Right cardiac atrium (tissue), 5 donors: ENCODE measurements around the gene SELENOS. TPM values are rescaled to one million over a fixed set of nuclear protein-coding genes. Genes with fewer than 3 reads are reported as not detected.
A peak's percentile ranks its signal among the peaks of the same experiment; 100 is the strongest.

Experiments used
- ATAC-seq, 2 donors: fragments of 200-7000 bp; cut with Tn5 transposase; one replicate each; pipeline versions ENCODE4 v1.8.0 to v1.9.1; 2020; ENCODE audit warnings: moderate library complexity in 2 of 2, mild to moderate bottlenecking in 1 of 2
- DNase-seq, 3 donors: peaks; one replicate each; pipeline ENCODE4 v3.0.0-alpha.2; 2020
- H3K27ac ChIP-seq: one replicate; pipeline ENCODE4 v1.5.1; 2013; ENCODE audit warnings: mild to moderate bottlenecking, low read length, control low read depth, moderate library complexity
- H3K27me3 ChIP-seq: one replicate; pipeline ENCODE4 v1.6.1; 2013; ENCODE audit not compliant: control insufficient read depth, insufficient read depth
- H3K4me1 ChIP-seq: one replicate; pipeline ENCODE4 v1.6.1; 2013; ENCODE audit warnings: low read length; ENCODE audit not compliant: control insufficient read depth, insufficient read depth
- H3K4me3 ChIP-seq: one replicate; pipeline ENCODE4 v1.5.1; 2013; ENCODE audit warnings: low read length, control low read depth
- H3K9me3 ChIP-seq: one replicate; pipeline ENCODE4 v1.6.1; 2013; ENCODE audit warnings: low read length; ENCODE audit not compliant: control insufficient read depth
- WGBS: extraction: QIAGEN DNeasy Blood & Tissue Kit; methylation state at CpG from one replicate; pipeline ENCODE4 v1.1.7; 2013; 5-methylcytosine and 5-hydroxymethylcytosine counted together
- intact Hi-C, 4 donors: fragments of 100-400 bp; cut with DNase I; formaldehyde crosslinking; loops; one replicate each; pipeline versions ENCODE4 v1.11.0 to v1.14.0; 2022 to 2023
- polyA plus RNA-seq: library from polyadenylated mRNA; stranded (reverse); fragments of 200-250 nt; gene quantifications from one replicate; pipeline ENCODE4 v1.2.3, GENCODE V29; 2013
- total RNA-seq, 4 donors: library from RNA; stranded (reverse); fragmentation: NEBNext Ultra II Directional; extraction: Animal tissue kit (Norgen Biotek cat#: 25700); gene quantifications; one replicate each; pipeline ENCODE4 v1.2.1, GENCODE V29; 2021
- donor health status: healthy with polysubstance abuse.
- donor health status: DM: no; HTN: yes; CAD: no.
- donor health status: DM: no; HTN: no; CAD: no.
- donor health status: DM: no; HTN: yes; CAD: no; lungs with severe emphysema.
- donor health status: DM: yes; HTN: yes; CAD: no.

SELENOS gene
- total and polyA plus RNA-seq, 5 donors: 27.4 to 61.4 (median 38.5) TPM

- H3K4me1 ChIP-seq: peaks cover 2% of the 10 kb centered on the region
- H3K4me3 ChIP-seq: no peak overlapping the region
- ATAC-seq (peak; percentile 62 to 84), DNase-seq (peak; percentile 54 to 80 (median 77))
- H3K27ac ChIP-seq: no peak overlapping the region
- H3K9me3 ChIP-seq: no peaks in the 10 kb centered on the region
- intact Hi-C loops: no loop called here
- no peaks in the 10 kb centered on the region for H3K27me3 ChIP-seq
- 57% methylated on average over 21 of the region's 21 CpGs for WGBS
Observed at GRCh38 chr15:101320501-101321052, 43.3 kb upstream of the SELENOS start.

- ATAC-seq (no peak), DNase-seq (no peak)
- Histone ChIP-seq H3K4me3 (no peak overlapping the region), H3K9me3 (no peaks in the 10 kb centered on the region), H3K27me3 (no peaks in the 10 kb centered on the region), H3K4me1 (peaks cover 2% of the 10 kb centered on the region), H3K27ac (no peak overlapping the region)
- intact Hi-C loops: no loop called here
- WGBS: 57% methylated on average over 7 of the region's 7 CpGs
Observed at GRCh38 chr15:101318839-101319238, 41.6 kb upstream of the SELENOS start.

GRCh38 chr15:101318147-101318819 lies 41.0 kb upstream of the SELENOS start:
- intact Hi-C loops: no loop called here
- ATAC-seq (no peak), DNase-seq (no peak)
- H3K4me1 ChIP-seq: peaks cover 2% of the 10 kb centered on the region
- H3K4me3 ChIP-seq: no peak overlapping the region
- H3K9me3 ChIP-seq: no peaks in the 10 kb centered on the region
- 79% methylated on average over 20 of the region's 20 CpGs for WGBS
- H3K27ac ChIP-seq: no peak overlapping the region
- no peaks in the 10 kb centered on the region for H3K27me3 ChIP-seq

- intact Hi-C loops: no loop called here
- no peak for ATAC-seq
Observed at GRCh38 chr15:101317336-101317872, 40.1 kb upstream of the SELENOS start.

GRCh38 chr15:101316529-101316928 lies 39.2 kb upstream of the SELENOS start:
- Histone ChIP-seq H3K4me3 (no peak overlapping the region), H3K4me1 (peaks cover 2% of the 10 kb centered on the region), H3K27me3 (no peaks in the 10 kb centered on the region), H3K9me3 (no peaks in the 10 kb centered on the region), H3K27ac (no peak overlapping the region)
- WGBS: 83% methylated on average over 5 of the region's 5 CpGs
- DNase-seq (no peak), ATAC-seq (no peak)
- intact Hi-C loops: no loop called here

More at GRCh38 chr15:101317336-101317872, 40.1 kb upstream of the SELENOS start:
- no peak overlapping the region for H3K4me3 ChIP-seq
- no peaks in the 10 kb centered on the region for H3K27me3 ChIP-seq
- WGBS: 89% methylated on average over 6 of the region's 6 CpGs
- peaks cover 2% of the 10 kb centered on the region for H3K4me1 ChIP-seq
- no peak overlapping the region for H3K27ac ChIP-seq
- no peak for DNase-seq
- no peaks in the 10 kb centered on the region for H3K9me3 ChIP-seq

GRCh38 chr15:101315736-101316135 lies 38.5 kb upstream of the SELENOS start:
- intact Hi-C loops: no loop called here
- H3K4me1 ChIP-seq: peaks cover 2% of the 10 kb centered on the region
- 90% methylated on average over 10 of the region's 10 CpGs for WGBS
- H3K4me3 ChIP-seq: no peak overlapping the region
- no peaks in the 10 kb centered on the region for H3K9me3 ChIP-seq
- DNase-seq (no peak), ATAC-seq (no peak)
- H3K27me3 ChIP-seq: no peaks in the 10 kb centered on the region
- no peak overlapping the region for H3K27ac ChIP-seq

GRCh38 chr15:101314336-101315125 lies 37.2 kb upstream of the SELENOS start:
- H3K4me1 ChIP-seq: peaks cover 2% of the 10 kb centered on the region
- intact Hi-C loops: no loop called here
- H3K4me3 ChIP-seq: no peak overlapping the region
- H3K27ac ChIP-seq: no peak overlapping the region
- H3K27me3 ChIP-seq: no peaks in the 10 kb centered on the region
- no peak for ATAC-seq
- H3K9me3 ChIP-seq: no peaks in the 10 kb centered on the region
- no peak for DNase-seq
- WGBS: 82% methylated on average over 19 of the region's 19 CpGs

- Histone ChIP-seq H3K27me3 (no peaks in the 10 kb centered on the region), H3K4me3 (no peak overlapping the region), H3K9me3 (no peaks in the 10 kb centered on the region), H3K4me1 (no peaks in the 10 kb centered on the region), H3K27ac (no peak overlapping the region)
- ATAC-seq: no peak
- DNase-seq: no peak
- intact Hi-C loops: no loop called here
- 90% methylated on average over 21 of the region's 21 CpGs for WGBS
Observed at GRCh38 chr15:101313041-101313761, 35.9 kb upstream of the SELENOS start.

GRCh38 chr15:101310508-101310907 lies 33.2 kb upstream of the SELENOS start:
- DNase-seq (peak in 1 of 3 donors; percentile 49), ATAC-seq (no peak)
- intact Hi-C loops: no loop called here
- Histone ChIP-seq H3K4me3 (no peak overlapping the region), H3K9me3 (no peaks in the 10 kb centered on the region), H3K27ac (no peak overlapping the region), H3K4me1 (no peaks in the 10 kb centered on the region), H3K27me3 (no peaks in the 10 kb centered on the region)
- WGBS: 93% methylated on average over 7 of the region's 7 CpGs

GRCh38 chr15:101310161-101310480 lies 32.8 kb upstream of the SELENOS start:
- H3K4me3 ChIP-seq: no peak overlapping the region
- ATAC-seq: no peak
- WGBS: 91% methylated on average over 7 of the region's 7 CpGs
- no peaks in the 10 kb centered on the region for H3K9me3 ChIP-seq
- H3K4me1 ChIP-seq: no peaks in the 10 kb centered on the region
- H3K27ac ChIP-seq: no peak overlapping the region
- intact Hi-C loops: no loop called here
- peak in 1 of 3 donors; percentile 28 for DNase-seq
- no peaks in the 10 kb centered on the region for H3K27me3 ChIP-seq
